Endothelial cell (in vitro differentiated cells): ENCODE data around the gene NSUN7. TPM values are rescaled to one million over a fixed set of nuclear protein-coding genes. Genes with fewer than 3 reads are reported as not detected.

Experiments used
- DNase-seq: peaks from one replicate; pipeline ENCODE4 v3.0.0; 2021; ENCODE audit warnings: low spot score
- H3K27ac Mint-ChIP-seq: one replicate; pipeline ENCODE4 v1.8.0; 2021; ENCODE audit warnings: mixed read lengths, inconsistent platforms; ENCODE audit not compliant: unreplicated experiment
- H3K27me3 Mint-ChIP-seq: one replicate; pipeline ENCODE4 v1.8.0; 2021; ENCODE audit warnings: mild to moderate bottlenecking, moderate library complexity, mixed read lengths, inconsistent platforms; ENCODE audit not compliant: unreplicated experiment
- H3K36me3 Mint-ChIP-seq: one replicate; pipeline ENCODE4 v1.8.0; 2021; ENCODE audit warnings: mild to moderate bottlenecking, low read depth, mixed read lengths, inconsistent platforms; ENCODE audit not compliant: unreplicated experiment
- H3K4me1 Mint-ChIP-seq: one replicate; pipeline ENCODE4 v1.8.0; 2021; ENCODE audit warnings: mild to moderate bottlenecking, mixed read lengths, inconsistent platforms; ENCODE audit not compliant: unreplicated experiment
- H3K4me3 Mint-ChIP-seq: one replicate; pipeline ENCODE4 v1.8.0; 2021; ENCODE audit warnings: mild to moderate bottlenecking, mixed read lengths, inconsistent platforms; ENCODE audit not compliant: unreplicated experiment
- H3K9me3 Mint-ChIP-seq: one replicate; pipeline ENCODE4 v1.8.0; 2021; ENCODE audit warnings: mixed read lengths, inconsistent platforms; ENCODE audit not compliant: unreplicated experiment
- total RNA-seq: library from RNA; stranded (reverse); fragmentation: NEBNext Ultra II Directional; extraction: Animal tissue kit (Norgen Biotek cat#: 25700); gene quantifications from one replicate; pipeline ENCODE4 v1.2.1, GENCODE V29; 2021; ENCODE audit not compliant: unreplicated experiment
- TF ChIP-seq, protein P1 (sequence below): fragments of 200-600 bp; sonication (generic); IDR thresholded peaks from one replicate; pipeline ENCODE4 v1.5.0; 2021; ENCODE audit warnings: antibody characterized with exemption; ENCODE audit not compliant: unreplicated experiment

The NSUN7 gene
- total RNA-seq, 1 donor from 2014 or later: 8.5 TPM

DNA sequence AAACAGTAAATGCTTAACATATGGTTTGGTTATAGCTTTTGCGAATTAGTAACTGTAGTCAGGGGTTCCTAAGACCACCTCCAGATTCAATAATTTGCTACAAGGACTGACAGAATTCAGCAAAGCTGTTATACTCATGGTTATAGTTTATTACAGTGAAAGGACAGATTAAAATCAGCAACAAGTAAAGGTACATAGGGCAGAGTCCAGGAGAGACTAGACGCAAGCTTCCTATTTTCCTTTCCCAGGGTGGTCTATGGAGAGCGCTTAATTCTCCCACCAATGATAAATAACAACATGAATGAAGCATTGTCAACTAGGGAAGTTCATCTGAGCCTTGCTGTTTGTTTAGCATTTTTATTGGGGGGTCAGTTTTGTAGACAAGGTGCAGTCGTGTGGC, 5.9 kb downstream of the NSUN7 start:
- TF ChIP-seq, protein P1, sequence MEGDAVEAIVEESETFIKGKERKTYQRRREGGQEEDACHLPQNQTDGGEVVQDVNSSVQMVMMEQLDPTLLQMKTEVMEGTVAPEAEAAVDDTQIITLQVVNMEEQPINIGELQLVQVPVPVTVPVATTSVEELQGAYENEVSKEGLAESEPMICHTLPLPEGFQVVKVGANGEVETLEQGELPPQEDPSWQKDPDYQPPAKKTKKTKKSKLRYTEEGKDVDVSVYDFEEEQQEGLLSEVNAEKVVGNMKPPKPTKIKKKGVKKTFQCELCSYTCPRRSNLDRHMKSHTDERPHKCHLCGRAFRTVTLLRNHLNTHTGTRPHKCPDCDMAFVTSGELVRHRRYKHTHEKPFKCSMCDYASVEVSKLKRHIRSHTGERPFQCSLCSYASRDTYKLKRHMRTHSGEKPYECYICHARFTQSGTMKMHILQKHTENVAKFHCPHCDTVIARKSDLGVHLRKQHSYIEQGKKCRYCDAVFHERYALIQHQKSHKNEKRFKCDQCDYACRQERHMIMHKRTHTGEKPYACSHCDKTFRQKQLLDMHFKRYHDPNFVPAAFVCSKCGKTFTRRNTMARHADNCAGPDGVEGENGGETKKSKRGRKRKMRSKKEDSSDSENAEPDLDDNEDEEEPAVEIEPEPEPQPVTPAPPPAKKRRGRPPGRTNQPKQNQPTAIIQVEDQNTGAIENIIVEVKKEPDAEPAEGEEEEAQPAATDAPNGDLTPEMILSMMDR: no peak
- no peak overlapping the region for H3K27ac Mint-ChIP-seq
- H3K4me3 Mint-ChIP-seq: no peak overlapping the region
- peaks cover 4% of the 10 kb centered on the region for H3K27me3 Mint-ChIP-seq
- H3K9me3 Mint-ChIP-seq: no peaks in the 10 kb centered on the region
- no peak for DNase-seq
- H3K4me1 Mint-ChIP-seq: peaks cover 7% of the 10 kb centered on the region
- no peaks in the 10 kb centered on the region for H3K36me3 Mint-ChIP-seq

- Mint-ChIP-seq H3K4me3 (no peak overlapping the region), H3K9me3 (no peaks in the 10 kb centered on the region), H3K27ac (no peak overlapping the region), H3K27me3 (no peaks in the 10 kb centered on the region), H3K4me1 (no peaks in the 10 kb centered on the region), H3K36me3 (no peaks in the 10 kb centered on the region)
- no peak for DNase-seq
- TF ChIP-seq, protein P1: no peak
These were observed 13.5 kb downstream of the NSUN7 start for GRCh38 chr4:40763228-40763716.

GRCh38 chr4:40769266-40769665, 19.5 kb downstream of the NSUN7 start:
- peaks cover 5% of the 10 kb centered on the region for H3K36me3 Mint-ChIP-seq
- no peak overlapping the region for H3K27ac Mint-ChIP-seq
- no peaks in the 10 kb centered on the region for H3K9me3 Mint-ChIP-seq
- no peaks in the 10 kb centered on the region for H3K27me3 Mint-ChIP-seq
- H3K4me3 Mint-ChIP-seq: no peak overlapping the region
- no peaks in the 10 kb centered on the region for H3K4me1 Mint-ChIP-seq
- no peak for DNase-seq
- TF ChIP-seq, protein P1: no peak

DNA sequence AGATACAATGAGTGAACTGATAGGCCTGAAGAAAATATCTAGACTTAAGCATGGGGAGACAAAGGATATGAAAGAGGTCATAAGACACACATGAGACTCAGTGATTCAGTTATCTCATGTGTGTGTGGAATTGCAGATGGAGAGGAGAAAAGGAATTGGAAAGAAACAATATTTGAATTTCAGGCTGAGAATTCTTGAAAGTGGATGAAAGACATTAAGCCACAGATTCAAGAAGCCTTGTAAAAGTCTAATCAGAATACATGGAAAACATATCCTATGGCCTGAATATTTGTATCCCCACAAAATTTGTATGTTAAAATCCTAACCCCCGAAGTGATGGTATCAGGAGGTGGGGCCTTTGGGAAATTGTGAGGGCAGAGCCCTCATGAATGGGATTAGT, 28.3 kb downstream of the NSUN7 start:
- Mint-ChIP-seq H3K4me3 (no peak overlapping the region), H3K27ac (no peak overlapping the region), H3K4me1 (no peaks in the 10 kb centered on the region), H3K36me3 (no peaks in the 10 kb centered on the region), H3K9me3 (no peaks in the 10 kb centered on the region), H3K27me3 (no peaks in the 10 kb centered on the region)
- TF ChIP-seq, protein P1: no peak
- no peak for DNase-seq

- DNase-seq: no peak
- TF ChIP-seq, protein P1: no peak
- Mint-ChIP-seq H3K27ac (no peak overlapping the region), H3K4me3 (no peak overlapping the region), H3K4me1 (no peaks in the 10 kb centered on the region), H3K36me3 (no peaks in the 10 kb centered on the region), H3K9me3 (no peaks in the 10 kb centered on the region), H3K27me3 (no peaks in the 10 kb centered on the region)
These were observed 33.1 kb downstream of the NSUN7 start for GRCh38 chr4:40782876-40783275.
